Measurements from ENCODE around the gene ADCK2. TPM values are rescaled to one million over a fixed set of nuclear protein-coding genes. Genes with fewer than 3 reads are reported as not detected.

The ADCK2 gene
- polyA plus RNA-seq, 1 of the 3 experiments (the other 2 are of a cell fraction): 19.0 TPM

- CTCF ChIA-PET: interaction anchor here (1.3 kb wide), 2 partner anchors 8 to 13 kb away, joined by 3 read pairs; no protein-coding TSS in a partner anchor
- 98% methylated on average over 2 of the region's 2 CpGs for WGBS (ENCODE audit: low lambda C conversion rate)
These were observed 62.0 kb downstream of the ADCK2 start for GRCh38 chr7:140734729-140735128.

DNA sequence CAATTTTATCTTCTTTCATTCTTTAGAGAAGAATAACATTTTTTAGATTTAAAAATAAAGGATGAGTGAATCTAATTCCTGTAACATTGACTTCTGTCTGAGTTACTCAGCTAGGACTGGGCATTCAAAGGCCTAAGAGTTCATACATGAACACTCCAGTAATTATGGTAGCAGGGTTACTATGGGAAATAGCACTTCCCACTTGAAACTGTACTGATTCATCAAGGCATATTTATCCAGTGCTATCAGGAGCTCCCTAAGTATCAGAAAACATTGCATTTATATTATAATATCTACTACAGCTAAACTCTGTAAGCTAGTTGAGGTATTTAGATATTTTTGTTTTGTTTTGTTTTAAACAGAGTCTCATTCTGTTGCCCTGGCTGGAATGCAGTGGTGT lies 65.5 kb downstream of the ADCK2 start:
- no peak overlapping the region for H2AFZ ChIP-seq (ENCODE audit: low read depth)
- H4K20me1 ChIP-seq (ENCODE audit: insufficient read depth): no peaks in the 10 kb centered on the region
- H3K4me2 ChIP-seq: no peak overlapping the region
- H3K4me1 ChIP-seq (ENCODE audit: control insufficient read depth in 1 of 2, insufficient read depth in 2 of 2, low read depth in 1 of 2, low read length in 1 of 2): no peaks in the 10 kb centered on the region
- no peaks in the 10 kb centered on the region for H3K79me2 ChIP-seq (ENCODE audit: insufficient read depth)
- H3K4me3 ChIP-seq (ENCODE audit: low read depth in 2 of 2, low read length in 1 of 2): no peak overlapping the region
- no peaks in the 10 kb centered on the region for H3K9me3 ChIP-seq
- no peak for DNase-seq
- H3K9ac ChIP-seq: no peak overlapping the region
- no peaks in the 10 kb centered on the region for H3K27me3 ChIP-seq (ENCODE audit: insufficient read depth)
- CTCF ChIA-PET: interaction anchor here (1.0 to 2.8 kb wide), 4 partner anchors 12 to 63 kb away, joined by 3 to 10 read pairs (median 6); no protein-coding TSS in a partner anchor
- H3K9me2 ChIP-seq: no peaks in the 10 kb centered on the region
- no peaks in the 10 kb centered on the region for H3F3A ChIP-seq (replicated peaks; ENCODE audit: insufficient read depth)
- H3K36me3 ChIP-seq (replicated peaks in 1 of 2; ENCODE audit: control insufficient read depth in 1 of 2, insufficient read depth in 2 of 2, low read length in 1 of 2): peaks cover 34 to 40% of the 10 kb centered on the region in 2 experiments
- POLR2A ChIA-PET: interaction anchor here (0.6 kb wide), 1 partner anchor 258 kb away, joined by 3 read pairs; no protein-coding TSS in a partner anchor
- H3K27ac ChIP-seq (ENCODE audit: low read depth in 2 of 2, low read length in 1 of 2): no peak overlapping the region
- TF ChIP-seq ZBTB33 (IDR thresholded peaks at IDR 0.05; ENCODE audit: borderline replicate concordance, low read depth): no peak
- no peak for TF ChIP-seq PBX3 (IDR thresholded peaks at IDR 0.05)
- no peak for TF ChIP-seq YY1 (IDR thresholded peaks at IDR 0.05; ENCODE audit: low read depth)
- TF ChIP-seq FOSL2 (IDR thresholded peaks at IDR 0.05; ENCODE audit: borderline replicate concordance, low read depth): no peak
- TF ChIP-seq SIN3A (IDR thresholded peaks at IDR 0.05; ENCODE audit: borderline replicate concordance, low read depth, low read length): no peak
- TF ChIP-seq USF2 (IDR thresholded peaks at IDR 0.05; ENCODE audit: borderline replicate concordance, low read depth, low read length): no peak

More at GRCh38 chr7:140734729-140735128, 62.0 kb downstream of the ADCK2 start:
- Histone ChIP-seq H3K9me2 (no peaks in the 10 kb centered on the region), H3K9ac (no peak overlapping the region), H3F3A (replicated peaks; ENCODE audit: insufficient read depth) (no peaks in the 10 kb centered on the region), H3K4me2 (no peak overlapping the region), H3K9me3 (no peaks in the 10 kb centered on the region), H3K27me3 (ENCODE audit: insufficient read depth) (no peaks in the 10 kb centered on the region), H3K79me2 (ENCODE audit: insufficient read depth) (no peaks in the 10 kb centered on the region), H4K20me1 (ENCODE audit: insufficient read depth) (no peaks in the 10 kb centered on the region), H3K4me1 (ENCODE audit: control insufficient read depth in 1 of 2, insufficient read depth in 2 of 2, low read depth in 1 of 2, low read length in 1 of 2) (no peaks in the 10 kb centered on the region), H3K27ac (ENCODE audit: low read depth in 2 of 2, low read length in 1 of 2) (no peak overlapping the region), H2AFZ (ENCODE audit: low read depth) (no peak overlapping the region), H3K36me3 (replicated peaks in 1 of 2; ENCODE audit: control insufficient read depth in 1 of 2, insufficient read depth in 2 of 2, low read length in 1 of 2) (peaks cover 37 to 38% of the 10 kb centered on the region in 2 experiments), H3K4me3 (ENCODE audit: low read depth in 2 of 2, low read length in 1 of 2) (no peak overlapping the region)
- POLR2A ChIA-PET: no interaction called here
- no peak for DNase-seq
- TF ChIP-seq EZH2phosphoT487 (IDR thresholded peaks at IDR 0.05; ENCODE audit: borderline replicate concordance, low read depth) (no peak), SIN3A (IDR thresholded peaks at IDR 0.05; ENCODE audit: borderline replicate concordance, low read depth, low read length) (no peak), GATA2 (CRISPR knock-in tag; IDR thresholded peaks at IDR 0.05) (no peak), USF2 (IDR thresholded peaks at IDR 0.05; ENCODE audit: borderline replicate concordance, low read depth, low read length) (no peak), FOXM1 (IDR thresholded peaks at IDR 0.05; ENCODE audit: low read depth) (no peak), RCOR1 (IDR thresholded peaks at IDR 0.05; ENCODE audit: low read length) (no peak), MAX (IDR thresholded peaks at IDR 0.05; ENCODE audit: low read depth) (no peak), MXI1 (IDR thresholded peaks at IDR 0.05; ENCODE audit: low read depth, low read length) (no peak), POLR2AphosphoS5 (IDR thresholded peaks at IDR 0.05; ENCODE audit: low read depth, low read length) (no peak), RFX5 (IDR thresholded peaks at IDR 0.05; ENCODE audit: low read length) (no peak), JUND (IDR thresholded peaks at IDR 0.05) (no peak), RXRA (IDR thresholded peaks at IDR 0.05; ENCODE audit: borderline replicate concordance, low read depth) (no peak), SMC3 (IDR thresholded peaks at IDR 0.05; ENCODE audit: low read depth, low read length) (no peak), MEF2A (IDR thresholded peaks at IDR 0.05; ENCODE audit: borderline replicate concordance, low read depth) (no peak), FOXJ3 (CRISPR knock-in tag; IDR thresholded peaks at IDR 0.05) (no peak), NFIC (IDR thresholded peaks at IDR 0.05; ENCODE audit: borderline replicate concordance) (no peak)

Data from SK-N-SH (cell line).